SU-DHL-6 (cell line): ENCODE measurements around the gene PPP1CB.

Source experiments
- H2AFZ ChIP-seq: fragments of 200-600 bp; sonication (generic); 2 replicates; pipeline ENCODE4 v1.6.1; 2014; ENCODE audit warnings: low read depth, mild to moderate bottlenecking, moderate library complexity, mixed read lengths, antibody characterized with exemption, low read length; ENCODE audit not compliant: severe bottlenecking
- H3F3A ChIP-seq: fragments of 200-600 bp; shearing (Covaris generic); 2 replicates; pipeline ENCODE4 v1.6.0; 2016; ENCODE audit warnings: antibody characterized with exemption, mild to moderate bottlenecking; ENCODE audit not compliant: insufficient read depth
- H3K27ac ChIP-seq: fragments of 200-600 bp; sonication (generic); 2 replicates; pipeline ENCODE4 v1.5.1; 2016; ENCODE audit warnings: low read depth, mild to moderate bottlenecking, low read length, moderate library complexity, mixed read lengths
- H3K27me3 ChIP-seq: fragments of 200-600 bp; sonication (generic), shearing (Covaris generic); 2 replicates; pipeline ENCODE4 v1.6.0; 2014; ENCODE audit warnings: mild to moderate bottlenecking, low read length
- H3K36me3 ChIP-seq: fragments of 200-600 bp; sonication (generic); 2 replicates; pipeline ENCODE4 v1.6.1; 2014; ENCODE audit warnings: mild to moderate bottlenecking, low read length, mixed read lengths
- H3K4me2 ChIP-seq: fragments of 300-600, 200-600 bp; shearing (Covaris generic), sonication (generic); 2 replicates; pipeline ENCODE4 v1.6.0; 2014; ENCODE audit warnings: low read length, low read depth, mild to moderate bottlenecking; ENCODE audit not compliant: poor library complexity, severe bottlenecking
- H3K4me3 ChIP-seq: fragments of 200-600 bp; sonication (generic); 2 replicates; pipeline ENCODE4 v1.5.1; 2014; ENCODE audit warnings: antibody characterized with exemption, low read length, mild to moderate bottlenecking, mixed read lengths; ENCODE audit not compliant: insufficient read depth, poor library complexity, severe bottlenecking
- H3K79me2 ChIP-seq: fragments of 200-600 bp; sonication (generic); 2 replicates; pipeline ENCODE4 v1.6.1; 2014; ENCODE audit warnings: mild to moderate bottlenecking, low read length, moderate library complexity; ENCODE audit not compliant: insufficient read depth
- H3K9ac ChIP-seq: fragments of 200-600 bp; sonication (generic); 2 replicates; pipeline ENCODE4 v1.7.0; 2014; ENCODE audit warnings: mild to moderate bottlenecking, low read length
- H3K9me2 ChIP-seq: fragments of 200-600 bp; sonication (generic); replicated peaks from 2 replicates; pipeline ENCODE4 v1.6.1; 2014; ENCODE audit warnings: low read length; ENCODE audit not compliant: insufficient read depth
- H3K9me3 ChIP-seq: fragments of 200-600 bp; sonication (generic); 2 replicates; pipeline ENCODE4 v1.6.1; 2014; ENCODE audit warnings: low read length, mixed read lengths; ENCODE audit not compliant: insufficient read depth
- H4K20me1 ChIP-seq: fragments of 200-600 bp; sonication (generic); 2 replicates; pipeline ENCODE4 v1.6.1; 2014; ENCODE audit warnings: low read depth, mild to moderate bottlenecking, antibody characterized with exemption, low read length, moderate library complexity, mixed read lengths
- EZH2phosphoT487 ChIP-seq: fragments of 200-600 bp; sonication (generic), shearing (Covaris generic); conservative IDR thresholded peaks from 2 replicates; pipeline ENCODE4 v1.6.1; 2018; ENCODE audit warnings: mild to moderate bottlenecking, antibody characterized with exemption, low read length, moderate library complexity, mixed read lengths
- TF ChIP-seq, protein P1 (sequence below): fragments of 200-600 bp; sonication (generic); IDR thresholded peaks from one replicate; pipeline ENCODE4 v1.5.1; 2017; ENCODE audit warnings: antibody characterized with exemption, mild to moderate bottlenecking, low read length, moderate library complexity; ENCODE audit not compliant: insufficient read depth, poor library complexity, severe bottlenecking

The PPP1CB gene

DNA sequence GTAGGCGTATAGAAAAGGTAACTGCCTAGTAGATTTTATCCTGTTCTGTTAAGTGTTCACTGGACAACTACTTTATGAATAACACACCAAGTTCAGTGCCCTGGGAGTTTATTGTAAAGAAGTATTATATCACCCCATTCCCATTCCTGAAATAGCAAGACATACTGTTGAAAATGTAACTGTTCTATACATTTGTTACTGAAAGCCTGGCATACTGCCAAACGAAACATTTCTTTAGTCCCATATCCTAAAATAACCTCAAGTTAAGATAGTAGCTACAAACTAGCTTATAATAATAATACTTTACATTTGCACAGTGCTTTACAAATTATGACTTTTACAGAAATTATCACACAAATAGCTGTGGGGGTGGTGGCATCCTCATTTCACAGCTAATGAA, 84.2 kb downstream of the PPP1CB start:
- H3K9me2 ChIP-seq, result no peaks in the 10 kb centered on the region
- H3K9me3 ChIP-seq, result no peaks in the 10 kb centered on the region
- H3K4me2 ChIP-seq, result no peak overlapping the region
- H3K79me2 ChIP-seq, result no peaks in the 10 kb centered on the region
- TF ChIP-seq EZH2phosphoT487, result no peak
- TF ChIP-seq, protein P1, sequence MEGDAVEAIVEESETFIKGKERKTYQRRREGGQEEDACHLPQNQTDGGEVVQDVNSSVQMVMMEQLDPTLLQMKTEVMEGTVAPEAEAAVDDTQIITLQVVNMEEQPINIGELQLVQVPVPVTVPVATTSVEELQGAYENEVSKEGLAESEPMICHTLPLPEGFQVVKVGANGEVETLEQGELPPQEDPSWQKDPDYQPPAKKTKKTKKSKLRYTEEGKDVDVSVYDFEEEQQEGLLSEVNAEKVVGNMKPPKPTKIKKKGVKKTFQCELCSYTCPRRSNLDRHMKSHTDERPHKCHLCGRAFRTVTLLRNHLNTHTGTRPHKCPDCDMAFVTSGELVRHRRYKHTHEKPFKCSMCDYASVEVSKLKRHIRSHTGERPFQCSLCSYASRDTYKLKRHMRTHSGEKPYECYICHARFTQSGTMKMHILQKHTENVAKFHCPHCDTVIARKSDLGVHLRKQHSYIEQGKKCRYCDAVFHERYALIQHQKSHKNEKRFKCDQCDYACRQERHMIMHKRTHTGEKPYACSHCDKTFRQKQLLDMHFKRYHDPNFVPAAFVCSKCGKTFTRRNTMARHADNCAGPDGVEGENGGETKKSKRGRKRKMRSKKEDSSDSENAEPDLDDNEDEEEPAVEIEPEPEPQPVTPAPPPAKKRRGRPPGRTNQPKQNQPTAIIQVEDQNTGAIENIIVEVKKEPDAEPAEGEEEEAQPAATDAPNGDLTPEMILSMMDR, result no peak
- no peak overlapping the region for H3K4me3 ChIP-seq
- no peak overlapping the region for H3K9ac ChIP-seq
- H3K27ac ChIP-seq, result no peak overlapping the region
- no peak overlapping the region for H2AFZ ChIP-seq
- H4K20me1 ChIP-seq, result no peaks in the 10 kb centered on the region
- H3K36me3 ChIP-seq, result no peaks in the 10 kb centered on the region
- H3K27me3 ChIP-seq, result no peaks in the 10 kb centered on the region
- H3F3A ChIP-seq, result no peaks in the 10 kb centered on the region

DNA sequence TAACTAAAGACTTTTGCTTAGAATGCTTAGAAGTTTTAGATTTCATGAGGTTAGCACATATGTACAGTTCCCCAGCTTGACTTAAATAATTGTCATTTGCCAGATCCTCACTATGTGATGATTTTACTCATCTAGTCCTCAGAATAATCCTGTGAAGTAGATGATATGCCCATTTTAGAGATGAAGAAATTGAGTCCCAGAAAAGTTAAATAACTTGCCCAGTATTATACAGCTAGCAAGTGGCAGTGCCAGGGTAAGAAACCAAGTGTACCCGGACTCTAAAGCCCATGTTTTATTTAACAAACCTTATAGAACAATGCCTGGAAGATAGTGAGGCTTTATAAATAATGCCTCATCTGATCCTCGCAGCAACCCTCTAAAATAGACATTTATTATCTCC, 87.3 kb downstream of the PPP1CB start:
- Histone ChIP-seq H3K36me3 (no peaks in the 10 kb centered on the region), H3F3A (no peaks in the 10 kb centered on the region), H3K9me3 (no peaks in the 10 kb centered on the region), H3K9ac (no peak overlapping the region), H2AFZ (no peak overlapping the region), H3K27ac (no peak overlapping the region), H3K27me3 (no peaks in the 10 kb centered on the region), H3K79me2 (no peaks in the 10 kb centered on the region), H3K4me3 (no peak overlapping the region), H4K20me1 (no peaks in the 10 kb centered on the region), H3K9me2 (no peaks in the 10 kb centered on the region), H3K4me2 (no peak overlapping the region)
- no peak for TF ChIP-seq EZH2phosphoT487
- TF ChIP-seq, protein P1, result no peak

DNA sequence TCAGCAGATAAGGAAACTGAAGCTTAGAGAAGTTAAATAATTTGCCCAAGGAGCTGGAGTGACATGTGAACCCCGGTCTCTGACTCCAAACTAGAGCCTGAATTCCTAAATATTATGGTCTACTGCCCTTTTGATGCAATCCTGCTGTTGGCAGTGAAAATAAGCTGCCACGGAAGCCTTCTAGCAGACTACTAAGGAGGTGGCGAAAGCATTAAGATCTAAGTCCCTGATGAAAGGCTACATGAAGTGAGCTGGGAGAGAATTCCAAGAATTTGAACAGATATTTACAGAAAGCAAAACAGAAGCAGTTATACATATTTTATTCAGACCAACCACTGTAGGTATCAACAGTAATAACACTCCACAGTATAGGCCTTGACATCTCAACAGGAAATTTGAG, 90.4 kb downstream of the PPP1CB start:
- H3K79me2 ChIP-seq, result no peaks in the 10 kb centered on the region
- no peaks in the 10 kb centered on the region for H3K36me3 ChIP-seq
- no peak overlapping the region for H3K4me3 ChIP-seq
- H3K9me2 ChIP-seq, result no peaks in the 10 kb centered on the region
- no peaks in the 10 kb centered on the region for H3K27me3 ChIP-seq
- H3K9ac ChIP-seq, result no peak overlapping the region
- no peak for TF ChIP-seq EZH2phosphoT487
- TF ChIP-seq, protein P1, result no peak
- no peaks in the 10 kb centered on the region for H3K9me3 ChIP-seq
- no peaks in the 10 kb centered on the region for H3F3A ChIP-seq
- H3K27ac ChIP-seq, result no peak overlapping the region
- no peak overlapping the region for H2AFZ ChIP-seq
- H3K4me2 ChIP-seq, result no peak overlapping the region
- no peaks in the 10 kb centered on the region for H4K20me1 ChIP-seq
